ENCODE measurements around the gene ADGRV1. TPM values are rescaled to one million over a fixed set of nuclear protein-coding genes. Genes with fewer than 3 reads are reported as not detected.

The ADGRV1 gene
- total RNA-seq, 4 donors from 2014 or later: 6.0 to 37.0 (median 10.6) TPM

- 28 to 32% methylated on average over 2 to 3 of the region's 3 CpGs for WGBS, 2 donors (ENCODE audit: low coverage in 1 of 2)
- no peak for TF ChIP-seq EP300 (IDR thresholded peaks at IDR 0.05; ENCODE audit: low read depth)
- peak in 2 of 3 donors; percentile 10 to 19 for TF ChIP-seq POLR2AphosphoS5 (IDR thresholded peaks at IDR 0.05)
- no peak for TF ChIP-seq CTCF (IDR thresholded peaks at IDR 0.05)
- no peak for TF ChIP-seq POLR2A (IDR thresholded peaks at IDR 0.05)
- no peaks in the 10 kb centered on the region for H3K36me3 ChIP-seq
- H3K4me3 ChIP-seq: no peak overlapping the region
- in situ Hi-C loops (cut with MboI; ENCODE audit: low pct_ligation_motif_present in 1 of 4, low pct_unique_long_range_greater_than_20kb in 1 of 4, low sequenced_read_pairs in 3 of 4) (no loop called here), intact Hi-C loops (cut with DNase I; ENCODE audit: low total_unique reads) (no loop called here)
- no peaks in the 10 kb centered on the region for H3K27me3 ChIP-seq
- peaks cover 0 to 13% (median 2%) of the 10 kb centered on the region in 4 donors for H3K4me1 ChIP-seq
- peak; percentile 19 for DNase-seq
- H3K27ac ChIP-seq: peak overlapping the region in 1 of 4 donors; percentile 17
- no peaks in the 10 kb centered on the region for H3K9me3 ChIP-seq
These were observed 271.5 kb downstream of the ADGRV1 start for GRCh38 chr5:90830058-90830457.

GRCh38 chr5:90833753-90834152, 275.2 kb downstream of the ADGRV1 start:
- 73 to 79% methylated on average over 2 of the region's 2 CpGs for WGBS, 2 donors (ENCODE audit: low coverage in 1 of 2)
- Histone ChIP-seq H3K9me3 (no peaks in the 10 kb centered on the region), H3K27me3 (no peaks in the 10 kb centered on the region), H3K4me3 (no peak overlapping the region), H3K27ac (no peak overlapping the region), H3K36me3 (no peaks in the 10 kb centered on the region), H3K4me1 (peaks cover 0 to 13% (median 2%) of the 10 kb centered on the region in 4 donors)
- TF ChIP-seq POLR2AphosphoS5 (IDR thresholded peaks at IDR 0.05): no peak
- no peak for TF ChIP-seq CTCF (IDR thresholded peaks at IDR 0.05)
- TF ChIP-seq EP300 (IDR thresholded peaks at IDR 0.05; ENCODE audit: low read depth): no peak
- no peak for TF ChIP-seq POLR2A (IDR thresholded peaks at IDR 0.05)
- in situ Hi-C loops (cut with MboI; ENCODE audit: low pct_ligation_motif_present in 1 of 4, low pct_unique_long_range_greater_than_20kb in 1 of 4, low sequenced_read_pairs in 3 of 4): no loop called here
- intact Hi-C loops (cut with DNase I; ENCODE audit: low total_unique reads): no loop called here
- DNase-seq: no peak

GRCh38 chr5:90834711-90835110, 276.1 kb downstream of the ADGRV1 start:
- intact Hi-C loops (cut with DNase I; ENCODE audit: low total_unique reads): no loop called here
- no peaks in the 10 kb centered on the region for H3K27me3 ChIP-seq
- H3K27ac ChIP-seq: no peak overlapping the region
- no peak for TF ChIP-seq CTCF (IDR thresholded peaks at IDR 0.05)
- TF ChIP-seq EP300 (IDR thresholded peaks at IDR 0.05; ENCODE audit: low read depth): no peak
- no peak for TF ChIP-seq POLR2A (IDR thresholded peaks at IDR 0.05)
- TF ChIP-seq POLR2AphosphoS5 (IDR thresholded peaks at IDR 0.05): no peak
- no peak overlapping the region for H3K4me3 ChIP-seq
- 97 to 100% methylated on average over 3 of the region's 3 CpGs for WGBS, 2 donors (ENCODE audit: low coverage in 1 of 2)
- H3K36me3 ChIP-seq: no peaks in the 10 kb centered on the region
- H3K4me1 ChIP-seq: peaks cover 0 to 10% (median 2%) of the 10 kb centered on the region in 4 donors
- DNase-seq: no peak
- in situ Hi-C loops (cut with MboI; ENCODE audit: low pct_ligation_motif_present in 1 of 4, low pct_unique_long_range_greater_than_20kb in 1 of 4, low sequenced_read_pairs in 3 of 4): no loop called here
- no peaks in the 10 kb centered on the region for H3K9me3 ChIP-seq

GRCh38 chr5:90843443-90843842, 284.8 kb downstream of the ADGRV1 start:
- no peak overlapping the region for H3K4me3 ChIP-seq
- H3K9me3 ChIP-seq: no peaks in the 10 kb centered on the region
- H3K36me3 ChIP-seq: no peaks in the 10 kb centered on the region
- no peaks in the 10 kb centered on the region for H3K4me1 ChIP-seq
- WGBS, 2 donors (ENCODE audit: low coverage in 1 of 2): 57 to 58% methylated on average over 5 of the region's 5 CpGs
- intact Hi-C loops (cut with DNase I; ENCODE audit: low total_unique reads) (no loop called here), in situ Hi-C loops (cut with MboI; ENCODE audit: low pct_ligation_motif_present in 1 of 4, low pct_unique_long_range_greater_than_20kb in 1 of 4, low sequenced_read_pairs in 3 of 4) (no loop called here)
- no peaks in the 10 kb centered on the region for H3K27me3 ChIP-seq
- H3K27ac ChIP-seq: no peak overlapping the region
- TF ChIP-seq CTCF (IDR thresholded peaks at IDR 0.05): no peak
- TF ChIP-seq POLR2A (IDR thresholded peaks at IDR 0.05): no peak
- no peak for TF ChIP-seq EP300 (IDR thresholded peaks at IDR 0.05; ENCODE audit: low read depth)
- TF ChIP-seq POLR2AphosphoS5 (IDR thresholded peaks at IDR 0.05): no peak
- no peak for DNase-seq
